Hepatocyte (in vitro differentiated cells): Measurements from ENCODE around the gene RPSA.

ENCODE experiments used
- CTCF ChIP-seq: fragments of 200-600 bp; sonication (generic); IDR thresholded peaks from 2 replicates; pipeline ENCODE4 v1.5.1; 2016; ENCODE audit warnings: antibody characterized with exemption, mild to moderate bottlenecking; ENCODE audit not compliant: poor library complexity
- EZH2 ChIP-seq: fragments of 200-600 bp; sonication (generic); IDR thresholded peaks from 2 replicates; pipeline ENCODE4 v1.6.1; 2016; ENCODE audit warnings: antibody characterized with exemption, mild to moderate bottlenecking, borderline replicate concordance
- EZH2phosphoT487 ChIP-seq: fragments of 200-600 bp; sonication (generic); IDR thresholded peaks from one replicate; pipeline ENCODE4 v1.6.1; 2018; ENCODE audit warnings: antibody characterized with exemption, mild to moderate bottlenecking, low read depth, moderate library complexity; ENCODE audit not compliant: unreplicated experiment, severe bottlenecking

DNA sequence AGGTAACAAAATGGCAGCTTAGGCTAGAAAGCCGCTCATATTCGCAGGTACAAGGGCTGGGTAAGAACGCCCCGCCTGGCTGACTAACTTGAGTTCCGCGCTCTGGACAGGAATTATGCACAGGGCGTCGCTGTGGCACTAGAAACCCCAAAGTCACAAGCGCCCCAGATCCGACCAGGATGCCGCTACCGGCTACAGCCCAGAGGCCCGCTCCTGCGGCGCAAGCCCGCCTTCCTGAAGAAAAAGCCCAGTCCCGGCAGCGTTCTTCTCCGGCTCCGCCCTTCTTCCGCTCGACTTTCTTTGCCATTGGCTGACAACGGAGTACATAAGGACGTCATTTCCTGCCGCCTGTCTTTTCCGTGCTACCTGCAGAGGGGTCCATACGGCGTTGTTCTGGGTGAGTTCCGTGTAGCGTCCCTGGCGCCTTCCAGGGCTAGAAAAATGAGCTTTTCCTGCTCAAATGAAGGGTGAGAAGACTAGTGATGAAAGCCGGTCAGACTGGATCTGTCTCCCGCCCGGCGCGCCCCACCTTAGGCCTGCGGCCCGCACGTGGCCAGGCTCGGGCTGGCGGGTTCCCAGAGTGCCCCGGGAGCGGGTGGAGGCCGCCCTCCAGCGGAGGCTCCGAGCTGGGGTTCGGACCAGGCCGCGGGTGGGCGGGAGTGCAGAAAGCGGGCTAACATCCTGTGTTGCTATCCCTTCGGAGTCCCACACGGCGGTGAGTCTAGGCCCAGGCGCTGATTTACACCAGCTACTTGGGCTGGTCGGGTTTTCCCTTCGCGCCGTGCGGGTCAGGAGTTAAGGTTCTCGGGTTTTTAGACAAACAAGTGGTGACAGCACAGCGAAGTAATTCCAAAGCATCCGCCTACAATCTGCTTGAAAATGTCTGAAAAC lies at the start of gene RPSA:
- peak; percentile 50 for TF ChIP-seq CTCF
- TF ChIP-seq EZH2, result no peak
- TF ChIP-seq EZH2phosphoT487, result no peak
